Left cardiac atrium (tissue), 4 donors: ENCODE measurements around the gene CLK2. TPM values are rescaled to one million over a fixed set of nuclear protein-coding genes. Genes with fewer than 3 reads are reported as not detected.

Experiments used
- ATAC-seq, 2 donors: fragments of 200-7000 bp; cut with Tn5 transposase; one replicate each; pipeline ENCODE4 v1.9.1; 2020; ENCODE audit warnings: mild to moderate bottlenecking in 2 of 2, moderate library complexity in 2 of 2
- DNase-seq: peaks from one replicate; pipeline ENCODE4 v3.0.0-alpha.2; 2020
- intact Hi-C, 2 donors: fragments of 100-400 bp; cut with DNase I; formaldehyde crosslinking; loops; one replicate each; pipeline versions ENCODE4 v1.14.1 to v1.15.1; 2022 to 2023
- total RNA-seq, 2 donors: library from RNA; stranded (reverse); fragmentation: NEBNext Ultra II Directional; extraction: Animal tissue kit (Norgen Biotek cat#: 25700); gene quantifications; one replicate each; pipeline ENCODE4 v1.2.1, GENCODE V29; 2021
- donor health status: DM: no; HTN: yes; CAD: no.
- donor health status: DM: no; HTN: yes; CAD: no; lungs with severe emphysema.
- donor health status: DM: yes; HTN: yes; CAD: no.
- donor health status: Dilated cardiomyopathy.

The CLK2 gene
- total RNA-seq, 2 donors from 2014 or later: 19.7 to 23.8 TPM

DNA sequence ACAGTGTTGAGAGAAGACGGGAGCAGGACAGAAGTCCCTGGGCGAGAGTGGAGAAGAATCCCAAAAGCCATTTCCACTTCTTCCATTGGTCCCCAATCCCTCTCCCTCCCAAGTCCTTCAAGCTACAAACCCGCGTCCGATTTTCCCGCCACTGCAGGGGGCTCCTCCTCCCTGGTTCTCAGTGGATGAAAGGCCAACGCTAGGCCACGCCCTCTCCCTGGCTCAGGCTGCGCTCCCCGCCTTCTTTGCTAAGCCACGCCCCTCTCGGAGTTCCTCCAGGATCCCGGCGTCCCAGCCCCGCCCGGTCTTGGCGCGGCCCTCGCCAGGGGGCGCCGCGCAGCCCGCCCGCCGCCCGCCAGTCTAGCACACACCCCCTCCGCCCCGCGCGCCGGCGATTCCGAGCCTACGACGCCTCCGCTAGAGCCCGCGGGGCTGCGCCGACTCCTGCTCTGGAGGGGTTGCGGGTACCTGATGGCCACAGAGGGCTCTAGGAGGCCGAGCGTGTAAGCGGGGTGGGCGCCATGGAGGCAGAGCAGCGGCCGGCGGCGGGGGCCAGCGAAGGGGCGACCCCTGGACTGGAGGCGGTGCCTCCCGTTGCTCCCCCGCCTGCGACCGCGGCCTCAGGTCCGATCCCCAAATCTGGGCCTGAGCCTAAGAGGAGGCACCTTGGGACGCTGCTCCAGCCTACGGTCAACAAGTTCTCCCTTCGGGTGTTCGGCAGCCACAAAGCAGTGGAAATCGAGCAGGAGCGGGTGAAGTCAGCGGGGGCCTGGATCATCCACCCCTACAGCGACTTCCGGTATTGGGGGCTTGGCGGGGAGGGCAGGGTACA lies 4.0 kb upstream of the CLK2 start, which contains the start of gene HCN3:
TSS of gene HCN3 (plus strand) at position 394 of the 832 bp plus-strand sequence. CDS start at position 522, 128 bp downstream.
- intact Hi-C loops: loop anchor here in 1 of 2 donors (5.0 kb wide), 1 partner anchor 45 kb away; the partner anchor contains the start of gene RUSC1
- ATAC-seq (peak; percentile 88 to 89), DNase-seq (peak; percentile 99)

DNA sequence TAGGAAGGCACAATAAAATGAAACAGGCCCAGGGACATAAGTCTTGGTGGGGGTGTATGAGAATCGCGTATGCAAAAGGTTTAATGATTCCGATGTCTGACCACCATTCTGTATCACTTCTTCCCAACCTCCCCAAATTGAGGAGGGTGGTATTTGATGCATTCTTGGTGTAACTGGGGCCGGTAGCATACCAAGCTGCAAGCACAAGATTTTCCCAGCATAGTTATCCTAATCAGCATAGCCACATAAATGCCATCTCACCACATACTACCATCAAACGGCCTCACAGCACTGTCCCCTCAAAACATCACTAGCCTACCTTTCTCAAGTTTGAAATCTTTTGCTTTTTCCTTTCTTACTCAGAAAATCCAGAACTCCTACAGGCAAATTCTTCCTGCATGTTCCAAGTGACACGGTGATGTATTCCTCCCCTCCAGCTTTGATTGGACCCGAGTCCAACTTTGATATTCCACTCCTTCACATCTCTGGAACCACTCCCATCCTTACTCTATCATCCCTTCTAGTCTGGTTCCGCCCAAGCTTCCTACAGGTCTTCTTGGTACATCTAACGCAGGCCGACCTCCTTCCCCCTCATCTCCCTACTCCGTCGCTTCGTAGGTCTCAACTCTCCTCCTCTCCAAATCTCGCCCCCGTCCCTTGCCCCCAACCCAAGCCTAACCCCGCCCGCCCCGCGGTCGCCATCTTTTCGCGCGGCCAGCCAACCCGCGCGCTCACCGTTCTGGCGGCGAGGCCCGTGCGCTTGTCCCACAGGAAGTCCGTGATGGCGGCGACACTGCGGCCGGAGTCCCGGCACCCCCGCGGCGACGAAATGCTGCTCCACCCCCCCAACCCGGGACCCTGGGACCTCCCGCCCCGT lies 600 bp downstream of the CLK2 start:
- peak; percentile 49 to 51 for ATAC-seq
- no peak for DNase-seq
- intact Hi-C loops: loop anchor here in 1 of 2 donors (2.0 kb wide), 1 partner anchor 36 kb away; the partner anchor contains the start of gene FDPS

DNA sequence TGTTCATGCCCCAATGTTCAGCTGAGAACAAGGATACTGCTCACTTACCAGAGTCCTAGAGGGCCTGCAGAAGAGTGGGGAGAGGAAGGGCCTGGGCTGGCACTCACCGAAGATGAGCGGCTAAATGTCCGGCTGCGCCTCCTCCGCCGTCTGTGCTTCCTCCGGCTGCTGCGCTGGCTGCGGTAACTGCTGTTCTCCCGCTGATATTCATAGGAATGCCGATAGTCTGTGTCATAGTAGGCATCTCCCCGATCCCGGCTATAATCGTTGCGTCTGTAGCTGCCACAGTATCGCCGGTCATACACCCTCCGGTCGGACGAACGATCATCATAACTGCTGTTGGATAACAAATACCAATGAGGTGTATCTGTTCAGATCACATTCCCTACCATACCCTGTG lies 3.9 kb downstream of the CLK2 start:
- no peak for DNase-seq
- intact Hi-C loops: no loop called here
- no peak for ATAC-seq

- intact Hi-C loops: no loop called here
- DNase-seq (no peak), ATAC-seq (no peak)
Observed at GRCh38 chr1:155268630-155269029, 4.7 kb downstream of the CLK2 start.

DNA sequence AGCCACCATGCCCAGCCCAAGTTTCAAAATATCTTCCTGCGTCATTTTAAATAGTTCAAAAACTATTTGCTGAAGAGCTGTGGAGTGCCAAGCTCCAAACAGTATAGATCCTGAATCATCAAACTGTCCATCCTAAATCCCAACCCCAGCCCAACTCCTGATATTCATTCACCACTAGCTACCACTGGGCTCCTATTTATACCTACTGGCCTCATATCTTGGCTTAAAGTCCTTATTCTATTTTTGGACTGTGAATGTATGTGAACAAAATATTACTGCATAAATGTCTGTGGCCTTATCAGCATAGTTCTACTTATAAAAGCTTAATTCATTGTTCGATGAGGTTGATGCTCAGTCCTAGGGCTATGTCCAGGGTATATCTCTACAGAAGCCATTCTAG lies 5.9 kb downstream of the CLK2 start:
- intact Hi-C loops: no loop called here
- ATAC-seq (no peak), DNase-seq (no peak)

DNA sequence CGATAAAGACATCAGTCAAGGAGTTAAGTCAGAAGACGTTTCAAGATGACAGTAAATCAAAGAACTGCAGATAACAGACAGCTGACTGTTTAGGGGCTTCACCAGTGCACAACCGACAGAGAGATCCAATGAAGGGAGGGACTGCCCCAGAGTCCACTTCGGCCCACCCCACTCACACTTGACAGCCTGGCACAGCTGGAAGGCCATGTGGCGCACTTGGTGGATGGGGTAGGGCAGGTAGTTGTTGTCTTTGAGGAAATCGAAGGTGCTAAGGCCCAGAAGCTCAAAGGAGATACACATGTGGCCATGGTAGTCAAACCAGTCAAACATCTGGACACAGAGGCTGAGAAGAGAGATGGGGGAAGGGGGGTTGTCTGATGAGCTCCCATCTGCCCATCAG lies 6.8 kb downstream of the CLK2 start:
- DNase-seq (no peak), ATAC-seq (no peak)
- intact Hi-C loops: no loop called here

DNA sequence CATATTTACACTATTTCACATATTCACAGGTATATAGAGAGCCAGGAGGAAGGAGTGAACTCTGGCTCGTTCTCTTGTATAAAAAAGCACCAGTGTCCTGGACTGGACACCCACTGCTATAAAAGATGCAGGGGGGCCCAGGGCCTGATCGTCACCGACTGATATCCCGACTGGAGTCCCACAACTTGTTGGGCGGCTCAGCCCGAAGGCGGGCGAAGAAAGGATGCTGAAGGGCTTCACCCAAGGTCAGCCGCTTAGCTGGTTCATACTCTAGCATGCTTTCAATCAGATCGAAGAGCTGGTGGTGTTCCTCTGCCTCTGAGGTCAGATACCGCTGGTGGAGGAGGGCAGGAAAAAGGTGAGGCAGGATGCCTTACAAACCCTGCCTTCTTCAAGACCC lies 10.2 kb downstream of the CLK2 start:
- DNase-seq (no peak), ATAC-seq (no peak)
- intact Hi-C loops: no loop called here

GRCh38 chr1:155261852-155262673 lies 11.2 kb downstream of the CLK2 start, which contains the start of gene SCAMP3:
SCAMP3 (minus strand) TSS chr1:155262360; CDS start chr1:155262151, 209 bp downstream.
- peak; percentile 98 to 99 for ATAC-seq
- intact Hi-C loops: no loop called here
- DNase-seq: peak; percentile 97

- intact Hi-C loops: no loop called here
- ATAC-seq (no peak), DNase-seq (no peak)
Observed at GRCh38 chr1:155261493-155261851, 11.8 kb downstream of the CLK2 start.

DNA sequence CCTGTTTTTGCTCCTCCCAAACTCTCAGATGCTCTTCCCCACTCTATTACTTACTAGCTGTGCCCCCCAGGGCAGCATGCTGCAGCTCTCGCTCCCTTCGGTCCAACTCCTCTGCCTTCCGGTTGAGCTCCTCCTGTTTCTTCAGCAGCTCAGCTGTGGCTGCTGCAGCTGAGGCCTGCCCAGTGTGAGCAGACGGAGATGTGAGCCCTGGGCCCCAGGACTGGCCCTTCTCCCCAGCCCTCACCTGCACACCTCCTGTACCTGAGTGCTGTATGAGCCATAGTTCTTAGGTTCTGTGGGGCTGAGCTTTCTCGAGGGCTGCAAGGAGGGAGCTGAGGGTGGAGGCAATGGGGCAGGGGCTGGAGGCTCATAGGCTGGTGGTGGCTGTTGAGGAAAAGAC lies 13.0 kb downstream of the CLK2 start:
- ATAC-seq (no peak), DNase-seq (no peak)
- intact Hi-C loops: no loop called here

GRCh38 chr1:155256058-155256852 lies 17.0 kb downstream of the CLK2 start:
- no peak for DNase-seq
- intact Hi-C loops: no loop called here
- ATAC-seq: peak; percentile 0 to 7

DNA sequence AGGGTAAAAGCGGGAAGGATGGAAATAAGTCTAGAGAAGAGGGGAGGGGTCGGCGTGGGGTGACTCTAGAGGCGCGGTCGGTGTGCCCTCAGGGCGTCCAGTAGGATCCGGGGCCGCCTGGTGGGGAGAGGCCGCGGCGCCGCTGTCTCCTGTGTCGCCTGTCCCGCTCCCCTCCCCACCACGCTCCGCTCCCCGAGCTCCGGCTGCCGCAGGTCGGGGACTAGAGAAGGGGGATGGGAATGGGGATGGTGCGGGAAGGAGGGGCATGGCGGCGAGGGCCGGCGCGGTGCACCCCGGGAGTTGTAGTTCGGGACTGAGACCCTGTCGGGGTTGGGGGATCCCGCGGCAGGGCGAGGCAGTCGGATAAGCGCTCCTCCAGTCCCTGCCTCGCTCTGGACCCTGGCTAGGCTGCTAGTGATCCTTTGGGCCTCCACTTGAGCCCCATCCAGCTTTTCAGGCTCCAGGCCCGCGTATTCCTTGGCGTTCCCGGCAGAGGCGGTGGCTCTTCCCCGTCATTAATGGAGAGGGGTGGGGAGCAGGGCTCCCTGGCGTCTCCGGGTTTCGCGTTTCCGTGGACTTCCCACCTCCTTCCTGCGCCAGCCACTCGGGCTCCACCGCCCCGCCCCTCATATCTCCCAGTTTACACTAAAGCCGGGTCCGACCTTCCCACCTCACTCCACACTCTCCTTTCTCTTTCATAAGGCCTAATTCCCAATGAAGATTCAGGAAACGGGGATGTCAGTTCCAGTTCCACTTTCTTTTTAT lies 17.9 kb downstream of the CLK2 start, which contains the start of gene ENTREP3:
TSS of gene ENTREP3 (minus strand) at position 241 of the 765 bp plus-strand sequence. CDS start 606 bp downstream, outside the sequence.
- ATAC-seq (peak; percentile 92 to 94), DNase-seq (peak; percentile 92)
- intact Hi-C loops: no loop called here

DNA sequence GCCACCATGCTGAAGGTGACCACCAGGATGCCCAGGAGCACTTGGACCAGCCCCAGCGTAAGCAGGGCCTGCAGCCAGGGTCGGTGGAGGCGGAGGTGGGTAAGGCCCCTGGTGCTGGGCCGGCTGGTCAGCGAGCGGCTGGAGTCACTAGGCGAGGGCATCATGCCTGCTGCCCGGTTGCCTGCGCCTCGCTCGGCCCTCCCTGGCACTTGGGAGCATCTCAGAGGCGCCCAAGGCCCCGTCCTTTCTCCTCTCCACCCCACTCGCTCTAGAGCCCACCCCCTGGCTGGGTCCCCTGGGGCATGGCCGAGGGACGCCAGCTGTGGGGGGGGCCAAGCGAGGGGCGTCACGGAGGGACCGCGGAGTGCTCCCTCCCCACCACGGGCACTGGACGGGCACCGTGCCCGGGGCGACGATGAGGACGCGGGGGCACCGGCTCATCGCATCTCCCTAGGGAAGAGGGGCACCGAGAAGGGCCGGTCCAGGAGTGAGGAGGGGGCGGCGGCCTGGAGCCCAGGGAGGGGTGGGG lies 18.5 kb downstream of the CLK2 start:
- peak; percentile 45 for DNase-seq
- intact Hi-C loops: loop anchor here (5.0 kb wide), 2 partner anchors 68 to 338 kb away; partner anchors contain the start of gene RUSC1 (in 1 of the 2)
- peak; percentile 13 to 17 for ATAC-seq

- DNase-seq (no peak), ATAC-seq (no peak)
- intact Hi-C loops: loop anchor here (5.0 kb wide), 2 partner anchors 68 to 338 kb away; partner anchors contain the start of gene RUSC1 (in 1 of the 2)
Observed at GRCh38 chr1:155254228-155254713, 19.0 kb downstream of the CLK2 start.

DNA sequence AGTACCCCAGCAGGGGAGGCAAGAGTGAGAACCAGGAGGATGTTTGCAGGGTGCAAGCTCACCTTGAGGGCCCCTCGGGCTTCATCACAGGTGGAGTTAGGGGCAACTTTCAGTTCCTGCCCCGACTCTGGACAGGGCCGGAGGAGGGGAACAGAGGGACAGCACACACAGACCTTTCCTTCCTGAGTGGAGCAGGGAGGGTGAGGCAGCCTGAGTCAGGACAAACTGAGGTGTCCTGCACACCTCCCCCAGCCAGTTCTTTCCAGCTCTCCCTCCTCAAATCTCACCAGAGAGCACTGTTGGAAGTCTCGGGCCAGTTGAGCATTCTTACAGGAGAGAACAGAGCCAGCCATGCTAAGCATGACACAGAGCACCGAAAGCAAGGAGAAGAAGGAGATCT lies 19.5 kb downstream of the CLK2 start:
- intact Hi-C loops: loop anchor here (5.0 kb wide), 2 partner anchors 69 to 339 kb away; partner anchors contain the start of gene RUSC1 (in 1 of the 2)
- no peak for DNase-seq
- ATAC-seq: no peak

DNA sequence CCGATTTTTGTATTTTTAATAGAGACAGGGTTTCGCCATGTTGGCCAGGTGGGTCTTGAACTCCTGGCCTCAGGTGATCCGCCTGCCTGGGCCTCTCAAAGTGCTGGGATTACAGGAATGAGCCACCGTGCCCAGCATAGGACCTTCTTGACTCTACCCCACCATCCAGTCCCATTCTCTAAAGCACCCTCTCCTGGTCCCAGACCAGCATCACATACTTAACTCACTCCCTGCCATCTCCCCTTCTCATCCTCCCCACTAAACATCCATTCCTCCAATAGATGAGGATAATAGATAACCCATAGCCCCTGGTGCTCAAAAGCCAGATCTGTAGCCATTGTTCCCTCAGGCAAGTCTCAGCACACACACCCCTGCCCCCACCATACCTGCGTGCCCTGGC lies 20.1 kb downstream of the CLK2 start:
- intact Hi-C loops: loop anchor here (5.0 kb wide), 2 partner anchors 69 to 339 kb away; partner anchors contain the start of gene RUSC1 (in 1 of the 2)
- DNase-seq (no peak), ATAC-seq (no peak)
